ELR (cell line): ENCODE results near the gene PTPRC.
"Not testable (repeated sequence)": the region's sequence is repeated elsewhere in the genome, so short reads cannot be mapped to it uniquely, and the experiment has no call there.

Experiments used
- DNase-seq: peaks from one replicate; pipeline ENCODE4 v3.0.0-alpha.2; 2015; ENCODE audit warnings: low read depth

PTPRC gene

DNA sequence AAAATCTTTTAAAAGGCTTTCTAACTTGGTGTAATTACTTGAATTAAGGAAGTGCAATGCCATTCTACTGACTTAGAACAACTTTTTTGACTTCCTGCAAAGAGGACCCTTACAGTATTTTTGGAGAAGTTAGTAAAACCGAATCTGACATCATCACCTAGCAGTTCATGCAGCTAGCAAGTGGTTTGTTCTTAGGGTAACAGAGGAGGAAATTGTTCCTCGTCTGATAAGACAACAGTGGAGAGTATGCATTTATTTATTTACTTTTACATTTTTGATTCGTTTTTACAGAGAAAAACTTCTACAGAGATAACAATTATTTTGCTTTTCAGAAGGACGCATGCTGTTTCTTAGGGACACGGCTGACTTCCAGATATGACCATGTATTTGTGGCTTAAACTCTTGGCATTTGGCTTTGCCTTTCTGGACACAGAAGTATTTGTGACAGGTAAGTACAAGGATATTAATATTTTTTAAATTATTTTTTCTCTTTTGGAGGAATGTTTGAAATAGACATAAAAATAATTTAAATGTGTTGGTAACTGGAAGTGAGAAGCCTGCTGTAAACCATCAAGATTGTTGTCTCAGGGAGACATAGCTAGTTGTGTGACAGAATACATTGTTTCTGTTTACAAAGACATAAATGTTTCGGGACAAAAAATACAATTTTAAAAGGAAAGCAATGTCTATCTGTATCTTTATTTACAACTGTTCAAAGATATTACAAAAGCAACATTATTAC, at the start of gene PTPRC:
Gene PTPRC, plus strand, starts transcription at position 147 of the 742 bp plus-strand sequence. Its CDS starts 229 bp downstream, at position 376.
- DNase-seq: no peak

DNA sequence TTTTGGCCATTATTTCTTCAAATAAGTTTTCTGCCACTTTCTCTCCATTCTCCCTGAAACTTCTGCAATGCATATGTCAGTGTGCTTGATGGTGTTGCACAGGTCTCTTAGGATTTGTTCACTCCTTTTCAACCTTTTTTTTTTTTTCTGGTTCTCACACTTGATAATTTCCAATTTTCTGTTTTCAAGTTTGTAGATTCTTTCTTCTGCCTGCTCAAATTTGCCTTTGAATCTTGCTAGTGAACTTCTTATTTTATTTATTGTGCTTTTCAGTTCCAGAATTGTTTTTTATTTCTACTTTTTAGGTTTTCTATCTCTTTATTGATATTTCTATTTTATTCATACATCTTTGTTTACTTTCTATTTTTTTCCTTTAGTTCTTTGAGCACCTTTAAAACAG, 48.4 kb upstream of the PTPRC start:
- DNase-seq: no peak

- no peak for DNase-seq
These were observed 43.1 kb upstream of the PTPRC start for GRCh38 chr1:198595765-198596164.

- DNase-seq: no peak
These were observed 41.0 kb upstream of the PTPRC start for GRCh38 chr1:198597690-198598430.

DNA sequence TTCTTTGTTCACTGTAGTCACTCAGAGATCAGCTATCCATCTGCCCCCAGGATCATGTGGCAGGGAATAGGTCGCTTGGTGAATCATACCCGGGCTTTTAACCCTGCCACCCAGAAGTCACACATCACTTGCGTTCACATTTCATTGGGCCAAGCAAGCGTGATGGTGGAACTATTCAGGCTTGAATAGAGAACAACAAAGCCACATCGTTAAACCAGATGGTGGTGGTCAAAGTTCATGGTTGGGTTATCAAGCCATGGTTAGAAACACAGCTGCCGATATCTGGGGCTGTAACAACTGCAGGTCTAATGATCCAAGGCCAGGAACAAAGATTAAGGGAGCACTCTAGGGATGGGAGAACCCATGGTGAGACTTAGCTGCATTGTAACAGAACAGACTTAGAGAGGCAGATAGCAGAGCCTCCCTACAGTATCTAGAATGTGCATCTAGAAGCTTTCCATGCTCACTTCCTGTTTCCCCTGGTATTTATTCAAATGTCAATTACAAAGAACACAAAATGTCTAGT, 40.0 kb upstream of the PTPRC start:
- no peak for DNase-seq

- no peak for DNase-seq
These were observed 39.1 kb upstream of the PTPRC start for GRCh38 chr1:198599749-198600148.

DNA sequence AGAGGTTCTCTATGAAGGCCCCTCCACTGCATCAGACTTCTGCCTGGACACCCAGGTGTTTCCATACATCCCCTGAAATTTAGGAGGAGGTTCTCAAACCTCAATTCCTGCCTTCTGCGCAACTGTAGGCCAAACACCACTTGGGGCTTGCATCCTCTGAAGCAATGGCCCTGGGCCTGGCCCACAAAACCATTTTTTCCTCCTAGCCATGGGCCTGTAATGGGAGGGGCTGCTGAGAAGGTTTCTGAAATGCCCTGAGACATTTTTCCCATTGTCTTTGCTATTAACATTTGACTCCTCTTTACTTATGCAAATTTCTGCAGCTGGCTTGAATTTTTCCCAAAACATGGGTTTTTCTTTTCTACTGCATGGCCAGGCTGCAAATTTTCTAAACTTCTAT, 37.9 kb upstream of the PTPRC start:
- DNase-seq: no peak

DNA sequence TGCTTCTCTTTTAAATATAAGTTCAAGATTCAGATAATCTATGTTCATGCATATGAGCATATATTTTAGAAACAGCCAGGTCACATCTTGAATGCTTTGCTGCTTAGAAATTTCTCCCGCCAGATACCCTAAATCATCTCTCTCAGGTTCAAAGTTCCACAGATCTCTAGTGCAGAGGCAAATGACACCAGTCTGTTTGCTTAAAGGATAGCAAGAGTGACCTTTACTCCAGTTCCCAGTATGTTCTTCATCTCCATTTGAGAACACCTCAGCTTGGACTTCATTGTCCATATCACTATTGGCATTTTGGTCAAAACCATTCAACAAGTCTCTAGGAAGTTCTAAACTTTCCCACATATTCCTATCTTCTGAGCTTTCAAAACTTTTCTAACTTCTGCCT, 37.5 kb upstream of the PTPRC start:
- not testable (repeated sequence) for DNase-seq

DNA sequence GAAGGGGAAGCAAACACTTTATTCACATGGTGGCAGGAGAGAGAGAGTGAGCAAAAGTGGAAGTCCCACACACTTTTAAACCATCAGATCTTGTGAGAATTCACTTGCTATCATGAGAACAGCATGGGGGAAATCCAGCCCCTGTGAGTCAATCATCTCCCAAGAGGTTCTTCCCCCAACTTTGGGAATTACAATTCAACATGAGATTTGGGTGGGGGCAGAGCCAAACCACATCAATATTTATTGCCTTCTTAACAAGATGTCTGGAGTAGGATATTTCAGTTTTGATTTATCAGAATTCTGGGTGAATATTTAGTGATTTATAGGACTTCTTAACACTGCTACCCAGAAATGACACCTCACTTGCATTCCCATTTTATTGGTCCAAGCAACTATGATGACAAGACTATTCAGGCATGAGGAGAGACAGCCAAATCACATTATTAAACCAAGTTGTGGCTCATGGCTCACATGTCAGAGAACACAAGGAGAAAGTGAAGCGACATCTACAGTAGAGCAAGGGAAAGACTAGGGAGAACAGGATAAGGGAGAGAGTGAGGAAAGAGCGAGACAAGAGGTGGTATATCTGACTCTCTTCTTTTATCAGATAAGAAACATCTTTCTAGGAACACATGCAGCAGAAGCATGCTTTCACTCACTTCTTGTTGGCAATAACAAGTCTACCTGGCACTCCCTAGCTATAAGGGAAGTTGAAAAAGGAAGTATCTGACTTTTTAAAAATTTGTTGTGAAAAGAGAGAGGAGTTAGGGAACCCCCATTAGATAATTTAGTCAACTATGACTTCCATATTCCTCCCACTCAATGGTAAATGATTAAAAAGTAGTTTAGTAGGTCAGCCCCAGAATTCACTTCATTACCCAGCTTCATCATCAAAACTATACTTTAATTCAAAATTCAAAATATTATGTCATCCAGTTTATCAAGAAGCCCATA, 36.6 kb upstream of the PTPRC start:
- DNase-seq: no peak

DNA sequence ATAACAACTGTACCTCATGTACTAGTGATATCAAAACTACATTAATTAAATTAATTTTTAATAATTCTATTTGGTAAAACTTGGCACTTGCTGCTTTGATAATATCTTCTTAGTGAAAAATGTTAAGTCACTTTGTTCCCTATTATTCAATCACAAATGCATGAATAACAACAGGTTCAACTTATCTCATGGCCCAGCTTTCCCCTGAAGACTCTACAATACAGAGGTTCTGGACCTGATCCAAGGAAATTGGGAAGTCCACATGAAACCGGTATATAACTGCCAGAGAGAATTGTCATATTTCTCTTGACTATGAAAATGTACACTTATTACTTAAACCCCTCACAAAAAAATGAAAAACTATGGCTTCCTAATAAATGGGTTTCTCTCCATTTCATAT, 33.9 kb upstream of the PTPRC start:
- no peak for DNase-seq

DNA sequence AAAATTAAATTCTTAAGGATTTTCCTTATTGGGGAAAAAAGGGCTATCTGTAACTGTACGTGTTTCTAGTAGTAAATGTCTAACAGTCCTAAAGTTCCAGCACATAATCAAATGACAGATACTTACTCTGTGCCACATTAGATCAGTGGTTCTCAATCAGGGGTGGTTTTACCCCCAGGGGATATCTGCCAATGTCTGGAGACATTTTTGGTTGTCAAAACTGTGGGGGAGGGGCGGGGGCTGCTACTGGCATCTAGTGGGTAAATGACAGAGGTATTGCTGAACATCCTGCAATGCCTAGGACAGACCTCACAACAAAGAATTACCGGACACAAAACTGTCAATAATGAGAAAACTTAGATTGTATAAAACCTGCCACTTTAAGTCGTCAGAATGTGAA, 33.4 kb upstream of the PTPRC start:
- no peak for DNase-seq

DNA sequence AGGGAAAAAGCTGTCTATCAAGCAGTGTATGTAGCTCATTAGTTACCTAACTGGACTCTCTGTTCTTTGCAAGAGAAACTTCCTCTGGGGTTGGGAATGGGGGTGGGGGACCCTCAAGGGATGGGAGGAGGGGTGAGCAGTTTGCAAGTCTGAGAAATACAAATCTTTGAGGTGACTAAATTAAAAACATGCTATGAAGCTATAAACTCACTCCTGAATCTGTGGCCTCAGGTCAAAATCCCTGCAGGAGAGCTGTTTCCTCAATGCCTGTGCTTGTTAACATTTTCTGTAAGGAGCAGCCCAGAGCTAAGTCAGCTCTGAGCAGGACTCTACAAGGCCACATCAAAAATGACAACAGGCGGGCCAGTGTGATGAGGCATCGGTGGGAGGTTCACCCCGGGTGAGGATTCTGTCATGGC, 32.8 kb upstream of the PTPRC start:
- DNase-seq: peak; percentile 57

GRCh38 chr1:198607714-198608113, 31.1 kb upstream of the PTPRC start:
- DNase-seq: peak; percentile 69

- no peak for DNase-seq
These were observed 28.5 kb upstream of the PTPRC start for GRCh38 chr1:198610362-198610761.

DNA sequence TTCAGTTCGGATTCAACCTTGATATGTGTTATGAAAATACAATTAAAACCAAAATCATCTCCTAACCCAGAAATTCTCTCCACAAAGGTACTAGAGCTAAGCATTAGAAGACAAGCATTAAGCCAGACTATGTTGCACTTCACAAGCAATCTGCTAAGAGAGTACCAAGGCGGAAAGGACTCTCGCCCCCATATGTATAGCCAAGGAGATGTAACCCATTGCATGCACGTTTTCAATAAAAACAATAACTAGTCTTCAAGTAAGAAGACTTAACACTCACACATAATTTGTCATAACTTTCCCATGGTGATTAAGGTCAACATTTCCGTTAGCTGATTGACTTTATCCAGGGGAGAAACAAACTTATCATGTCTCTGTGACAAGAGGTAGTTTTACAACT, 27.6 kb upstream of the PTPRC start:
- no peak for DNase-seq

DNA sequence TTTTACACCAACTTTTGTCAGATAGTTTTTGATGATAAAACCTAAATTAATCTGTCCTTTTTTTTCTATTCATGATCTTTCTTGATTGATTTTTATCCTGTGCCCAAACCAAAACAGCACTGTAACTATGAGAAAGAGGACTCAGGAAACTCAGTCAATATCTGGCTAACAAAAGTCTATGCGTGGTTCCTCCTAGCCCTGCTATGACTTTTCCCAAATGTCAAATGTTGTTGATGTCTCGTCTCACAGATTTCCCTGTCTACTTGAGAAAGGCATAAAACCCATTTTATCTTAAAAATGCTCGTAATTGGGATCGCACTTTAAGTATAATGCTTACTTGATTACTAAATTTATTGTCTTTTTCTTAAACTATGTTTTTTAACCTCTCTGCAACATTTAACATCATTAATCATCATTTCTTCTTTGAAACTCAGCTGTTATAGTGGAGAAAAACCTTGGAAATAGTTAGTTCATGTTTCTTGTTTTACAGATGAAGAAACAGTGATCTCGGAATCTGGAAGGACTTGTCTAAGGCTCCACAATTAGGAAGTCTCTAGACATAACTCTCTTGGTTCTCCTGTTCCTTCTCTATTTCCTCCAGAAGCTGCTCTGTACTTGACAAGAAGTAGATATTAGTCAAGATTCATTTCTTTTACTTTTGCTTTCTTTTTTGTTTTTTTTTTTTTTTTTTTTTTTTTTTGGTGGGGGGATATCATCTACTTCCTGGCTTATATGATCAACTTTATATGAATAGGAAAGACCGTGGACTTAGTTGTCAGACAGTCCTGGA, 26.2 kb upstream of the PTPRC start:
- no peak for DNase-seq

DNA sequence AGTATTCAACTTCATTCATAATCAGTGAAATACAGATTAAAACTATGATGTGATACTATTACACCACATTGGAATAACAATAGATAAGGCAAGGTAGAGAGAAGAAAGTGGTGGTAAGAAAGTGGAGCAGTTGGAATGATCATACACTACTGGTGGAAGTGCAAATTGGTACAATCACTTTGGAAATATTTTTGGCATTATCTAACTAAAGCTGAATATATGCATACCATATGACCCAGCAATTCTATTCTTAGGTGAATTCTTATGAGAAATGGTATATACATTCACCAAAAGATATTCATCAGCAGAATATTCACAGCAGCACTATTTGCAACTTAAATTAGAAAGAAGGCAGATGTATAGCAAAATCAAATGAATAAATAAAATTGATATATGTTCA, 21.4 kb upstream of the PTPRC start:
- no peak for DNase-seq

DNA sequence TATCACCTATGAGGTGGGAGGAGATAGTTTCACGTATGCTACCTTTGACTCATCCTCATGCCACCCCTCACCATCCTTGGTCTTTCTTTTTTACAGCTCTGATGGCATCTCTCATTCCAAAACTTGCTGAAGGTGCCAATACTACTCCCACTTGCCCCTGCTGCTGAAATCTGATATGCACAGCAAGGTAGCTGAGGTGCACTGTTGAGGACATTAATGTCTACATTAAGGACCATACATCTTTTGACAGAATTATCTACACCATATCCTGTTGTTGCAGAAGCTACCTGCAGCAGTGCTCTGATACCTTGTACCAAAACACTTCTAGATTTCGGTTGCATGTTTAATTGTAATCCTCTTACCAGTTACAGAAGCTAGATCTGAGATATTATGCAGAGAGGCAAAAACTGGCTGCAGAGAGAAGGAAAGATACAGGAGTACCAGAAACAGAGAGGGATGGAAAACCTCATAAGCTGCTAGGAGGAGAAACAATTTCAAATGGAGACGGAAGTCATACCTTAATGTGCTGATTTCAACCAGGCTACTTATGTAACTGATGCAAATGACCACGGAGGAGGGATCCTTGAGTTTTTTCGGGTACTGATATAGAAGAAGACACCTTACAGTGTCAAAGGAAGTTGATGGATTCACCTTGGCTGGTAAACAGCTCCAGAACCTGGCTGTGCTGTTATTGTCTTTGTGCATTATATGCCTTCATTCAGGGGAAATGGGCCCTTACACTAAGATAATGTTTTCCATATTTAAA, 19.3 kb upstream of the PTPRC start:
- no peak for DNase-seq

DNA sequence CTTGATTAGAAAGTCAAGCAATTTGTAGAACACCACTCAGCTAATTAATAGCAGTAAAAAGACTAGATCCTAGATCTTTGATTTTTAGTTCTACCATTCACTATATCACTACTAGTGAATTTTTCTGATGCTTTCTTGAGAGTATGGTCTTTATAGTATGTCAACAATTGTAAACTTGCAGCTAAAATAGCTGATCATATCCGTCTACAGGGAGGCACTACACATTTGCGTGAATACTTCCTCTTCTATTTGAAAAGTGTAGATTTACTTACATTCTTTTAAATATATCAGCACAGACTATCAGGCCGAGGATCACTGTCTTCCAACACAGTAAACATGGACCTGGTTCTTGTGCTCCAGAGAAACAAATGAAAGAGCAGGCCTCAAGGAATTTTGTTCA, 18.6 kb upstream of the PTPRC start:
- DNase-seq: no peak

GRCh38 chr1:198620951-198621824, 17.7 kb upstream of the PTPRC start:
- DNase-seq: no peak
